Keratinocyte (primary cell): ENCODE results near the gene TCEA2. TPM values are rescaled to one million over a fixed set of nuclear protein-coding genes. Genes with fewer than 3 reads are reported as not detected.

Experiments
- DNase-seq: peaks from one replicate; pipeline ENCODE4 v3.0.0-alpha.2; 2011; ENCODE audit warnings: low read depth, missing footprints, low spot score
- FAIRE-seq: peaks from 2 replicates; lab custom pipeline; 2011; peaks lifted over from hg19 to GRCh38; lab: Jason Lieb, UNC
- H2AFZ ChIP-seq: 2 replicates; pipeline ENCODE4 v1.6.0; 2012; ENCODE audit warnings: low read length, control low read depth, inconsistent platforms; ENCODE audit not compliant: control insufficient read depth
- H3K27ac ChIP-seq: 2 replicates; pipeline ENCODE4 v1.5.1; 2011; ENCODE audit warnings: low read length; ENCODE audit not compliant: control insufficient read depth, insufficient read depth
- H3K27me3 ChIP-seq: 3 replicates; pipeline ENCODE4 v1.6.0; 2011; ENCODE audit warnings: low read length; ENCODE audit not compliant: control insufficient read depth, insufficient read depth; ENCODE audit errors: extremely low read depth
- H3K36me3 ChIP-seq, 2 experiments: 2 replicates in 1 of 2; 3 replicates in 1 of 2; pipeline ENCODE4 v1.5.1; 2011; ENCODE audit warnings: low read length in 2 of 2, mild to moderate bottlenecking in 1 of 2; ENCODE audit not compliant: control insufficient read depth in 2 of 2, insufficient read depth in 2 of 2; ENCODE audit errors: extremely low read depth in 1 of 2
- H3K4me1 ChIP-seq: 3 replicates; pipeline ENCODE4 v1.5.1; 2011; ENCODE audit warnings: low read length; ENCODE audit not compliant: control insufficient read depth, insufficient read depth; ENCODE audit errors: extremely low read depth
- H3K4me2 ChIP-seq: 3 replicates; pipeline ENCODE4 v1.6.0; 2011; ENCODE audit warnings: low read depth, low read length; ENCODE audit not compliant: control insufficient read depth, insufficient read depth; ENCODE audit errors: extremely low read depth
- H3K4me3 ChIP-seq, 3 experiments: fragments of 200-600 bp in 1 of 3; sonication (generic) in 1 of 3; 2 replicates in 2 of 3; 3 replicates in 1 of 3; pipeline ENCODE4 v1.5.1; 2011 to 2016; ENCODE audit warnings: low read length in 3 of 3, mild to moderate bottlenecking in 3 of 3, control low read depth in 2 of 3, inconsistent platforms in 1 of 3, low read depth in 1 of 3, mixed read lengths in 1 of 3, mixed run types in 1 of 3, moderate library complexity in 1 of 3; ENCODE audit not compliant: control insufficient read depth in 2 of 3, insufficient read depth in 2 of 3; ENCODE audit errors: extremely low read depth in 1 of 3
- H3K79me2 ChIP-seq: 2 replicates; pipeline ENCODE4 v1.6.0; 2012; ENCODE audit warnings: low read length; ENCODE audit not compliant: control insufficient read depth, insufficient read depth
- H3K9ac ChIP-seq: 3 replicates; pipeline ENCODE4 v1.6.0; 2011; ENCODE audit warnings: low read length; ENCODE audit not compliant: control insufficient read depth, insufficient read depth; ENCODE audit errors: extremely low read depth
- H3K9me1 ChIP-seq: 3 replicates; pipeline ENCODE4 v1.6.0; 2011; ENCODE audit warnings: low read length; ENCODE audit not compliant: control insufficient read depth, insufficient read depth; ENCODE audit errors: extremely low read depth
- H3K9me3 ChIP-seq: 2 replicates; pipeline ENCODE4 v1.5.1; 2012; ENCODE audit warnings: low read depth, low read length; ENCODE audit not compliant: control insufficient read depth
- H4K20me1 ChIP-seq: 3 replicates; pipeline ENCODE4 v1.6.0; 2011; ENCODE audit warnings: low read length; ENCODE audit not compliant: control insufficient read depth, insufficient read depth; ENCODE audit errors: extremely low read depth
- CTCF ChIP-seq, 3 experiments: IDR thresholded peaks in 1 of 3; conservative IDR thresholded peaks in 1 of 3; optimal IDR thresholded peaks in 1 of 3; 2 replicates in 2 of 3; 3 replicates in 1 of 3; pipeline versions ENCODE3 to v1.5.1; 2011; ENCODE audit warnings: low read length in 3 of 3, mild to moderate bottlenecking in 3 of 3, moderate library complexity in 2 of 3, control low read depth in 1 of 3, inconsistent platforms in 1 of 3; ENCODE audit not compliant: insufficient read depth in 2 of 3; ENCODE audit errors: extremely low read depth in 1 of 3
- EZH2 ChIP-seq: IDR thresholded peaks from one replicate; pipeline ENCODE4 v1.6.1; 2012; ENCODE audit warnings: inconsistent platforms, mild to moderate bottlenecking, low read length, moderate library complexity
- dilution Hi-C: fragments of 300-500 bp; cut with MboI; formaldehyde crosslinking; loops from one replicate; pipeline ENCODE4 v1.7.0; 2020; ENCODE audit warnings: low sequenced_read_pairs; ENCODE audit not compliant: extremely low pct_ligation_motif_present
- polyA plus RNA-seq, 5 experiments: library from polyadenylated mRNA; depleted of rRNA in 3 of 5; stranded (reverse) in 3 of 5; stranded (forward) in 1 of 5; unstranded in 1 of 5; fragments of >200 nt; gene quantifications; 1 replicate in 1 of 5; 2 replicates in 3 of 5; 3 replicates in 1 of 5; pipeline versions ENCODE4 v1.2.1 to v1.2.3, GENCODE V29; 2011 to 2012; ENCODE audit warnings: missing spikeins in 2 of 5, low read depth in 1 of 5, low replicate concordance in 1 of 5

Gene TCEA2
- polyA plus RNA-seq, 1 donor (not counting 4 experiments of a cell fraction or from before 2014, with no cell fraction given): 9.1 TPM

- peaks cover 13% of the 10 kb centered on the region for H3K4me1 ChIP-seq
- no peak overlapping the region for H2AFZ ChIP-seq
- H3K79me2 ChIP-seq: no peaks in the 10 kb centered on the region
- H3K9me1 ChIP-seq: no peaks in the 10 kb centered on the region
- H3K27ac ChIP-seq: no peak overlapping the region
- no peak overlapping the region for H3K4me2 ChIP-seq
- no peaks in the 10 kb centered on the region for H4K20me1 ChIP-seq
- H3K36me3 ChIP-seq: peaks cover 0 to 9% of the 10 kb centered on the region in 2 experiments
- dilution Hi-C loops: no loop called here
- H3K27me3 ChIP-seq: no peaks in the 10 kb centered on the region
- DNase-seq (no peak), FAIRE-seq (no peak)
- TF ChIP-seq EZH2 (no peak), CTCF (optimal IDR thresholded peaks at IDR 0.05 in 1 of 3, IDR thresholded peaks at IDR 0.05 in 1 of 3, conservative IDR thresholded peaks at IDR 0.05 in 1 of 3; ENCODE audit: extremely low read depth in 1 of 3, insufficient read depth in 2 of 3, low read length in 3 of 3) (no peak)
- H3K9me3 ChIP-seq: no peaks in the 10 kb centered on the region
- H3K9ac ChIP-seq: no peak overlapping the region
- H3K4me3 ChIP-seq: no peak overlapping the region
Measured at GRCh38 chr20:64070244-64070993, 7.4 kb downstream of the TCEA2 start.

- FAIRE-seq (no peak), DNase-seq (no peak)
- Histone ChIP-seq H2AFZ (no peak overlapping the region), H3K27me3 (no peaks in the 10 kb centered on the region), H4K20me1 (no peaks in the 10 kb centered on the region), H3K79me2 (no peaks in the 10 kb centered on the region), H3K9ac (no peak overlapping the region), H3K27ac (no peak overlapping the region), H3K4me2 (no peak overlapping the region), H3K9me1 (no peaks in the 10 kb centered on the region), H3K4me1 (peaks cover 2% of the 10 kb centered on the region), H3K4me3 (no peak overlapping the region), H3K9me3 (no peaks in the 10 kb centered on the region), H3K36me3 (peaks cover 0 to 10% of the 10 kb centered on the region in 2 experiments)
- TF ChIP-seq EZH2 (no peak), CTCF (optimal IDR thresholded peaks at IDR 0.05 in 1 of 3, IDR thresholded peaks at IDR 0.05 in 1 of 3, conservative IDR thresholded peaks at IDR 0.05 in 1 of 3; ENCODE audit: extremely low read depth in 1 of 3, insufficient read depth in 2 of 3, low read length in 3 of 3) (no peak)
- dilution Hi-C loops: no loop called here
Measured at GRCh38 chr20:64071341-64072332, 8.6 kb downstream of the TCEA2 start.
